Gastroesophageal sphincter (tissue), 4 donors: ENCODE data around the gene COX19. TPM values are rescaled to one million over a fixed set of nuclear protein-coding genes. Genes with fewer than 3 reads are reported as not detected.

Source experiments
- ATAC-seq: fragments of 150-250 bp; one replicate; pipeline ENCODE4 v1.9.1; 2016; ENCODE audit warnings: mild to moderate bottlenecking, moderate library complexity
- H3K27ac ChIP-seq, 4 donors: fragments of 200-600 bp; sonication (generic) in 3 of 4; 1 replicate in 3 of 4; 2 replicates in 1 of 4; pipeline ENCODE4 v1.5.1; 2016 to 2019
- H3K27me3 ChIP-seq: fragments of 200-600 bp; sonication (generic); one replicate; pipeline ENCODE4 v1.5.1; 2019
- H3K36me3 ChIP-seq, 2 donors: fragments of 200-600 bp; sonication (generic); one replicate each; pipeline ENCODE4 v1.5.1; 2019; ENCODE audit warnings: control low read depth in 1 of 2
- H3K4me1 ChIP-seq, 3 donors: fragments of 200-600 bp; sonication (generic); 1 replicate in 2 of 3; 2 replicates in 1 of 3; pipeline ENCODE4 v1.5.1; 2016 to 2019; ENCODE audit warnings: control low read depth in 2 of 3
- H3K4me3 ChIP-seq, 2 donors: fragments of 200-600 bp; sonication (generic); one replicate each; pipeline ENCODE4 v1.5.1; 2019; ENCODE audit warnings: mild to moderate bottlenecking in 1 of 2, moderate library complexity in 1 of 2
- H3K9me3 ChIP-seq, 3 donors: fragments of 200-600 bp; sonication (generic); one replicate each; pipeline ENCODE4 v1.5.1; 2017 to 2019; ENCODE audit warnings: control low read depth in 2 of 3
- CTCF ChIP-seq, 4 experiments: fragments of 200-600 bp in 2 of 4; fragments of 450-650 bp in 2 of 4; sonication (generic) in 1 of 4; IDR thresholded peaks; one replicate each; pipeline ENCODE4 v1.5.1; 2017 to 2019; ENCODE audit warnings: antibody characterized with exemption in 4 of 4, mild to moderate bottlenecking in 2 of 4, moderate library complexity in 2 of 4
- EP300 ChIP-seq: sonication (generic); formaldehyde crosslinking; IDR thresholded peaks from one replicate; pipeline ENCODE4 v1.6.1; 2017; ENCODE audit warnings: antibody characterized with exemption, mild to moderate bottlenecking
- POLR2A ChIP-seq, 2 donors: fragments of 450-650 bp; IDR thresholded peaks; one replicate each; pipeline ENCODE4 v1.6.1; 2017; ENCODE audit warnings: antibody characterized with exemption in 2 of 2, mild to moderate bottlenecking in 2 of 2, moderate library complexity in 1 of 2
- POLR2AphosphoS5 ChIP-seq: sonication (generic); formaldehyde crosslinking; IDR thresholded peaks from one replicate; pipeline ENCODE4 v1.6.1; 2017; ENCODE audit warnings: antibody characterized with exemption
- WGBS, 2 donors: methylation state at CpG; one replicate each; pipeline ENCODE4 v1.1.5; 2018; ENCODE audit warnings: low coverage in 1 of 2; 5-methylcytosine and 5-hydroxymethylcytosine counted together
- total RNA-seq, 4 donors: library from RNA; depleted of rRNA; stranded (reverse); fragments of >200 nt; gene quantifications; one replicate each; pipeline ENCODE4 v1.1.0, GENCODE V29; 2016

COX19 gene
- total RNA-seq, 4 donors from 2014 or later: 6.0 to 16.7 (median 12.0) TPM

GRCh38 chr7:974172-974571, 1.2 kb downstream of the COX19 start:
- no peak for TF ChIP-seq EP300
- TF ChIP-seq POLR2AphosphoS5: no peak
- ATAC-seq: no peak
- H3K36me3 ChIP-seq: peaks cover 0 to 39% of the 10 kb centered on the region in 2 donors
- no peaks in the 10 kb centered on the region for H3K9me3 ChIP-seq
- H3K27ac ChIP-seq: peak overlapping the region in 2 of 4 donors; percentile 98 to 99
- no peaks in the 10 kb centered on the region for H3K27me3 ChIP-seq
- peaks cover 0 to 57% (median 13%) of the 10 kb centered on the region in 3 donors for H3K4me1 ChIP-seq
- peak overlapping the region; percentile 90 to 100 for H3K4me3 ChIP-seq
- WGBS, 2 donors: 30 to 32% methylated on average over 5 to 7 of the region's 7 CpGs

DNA sequence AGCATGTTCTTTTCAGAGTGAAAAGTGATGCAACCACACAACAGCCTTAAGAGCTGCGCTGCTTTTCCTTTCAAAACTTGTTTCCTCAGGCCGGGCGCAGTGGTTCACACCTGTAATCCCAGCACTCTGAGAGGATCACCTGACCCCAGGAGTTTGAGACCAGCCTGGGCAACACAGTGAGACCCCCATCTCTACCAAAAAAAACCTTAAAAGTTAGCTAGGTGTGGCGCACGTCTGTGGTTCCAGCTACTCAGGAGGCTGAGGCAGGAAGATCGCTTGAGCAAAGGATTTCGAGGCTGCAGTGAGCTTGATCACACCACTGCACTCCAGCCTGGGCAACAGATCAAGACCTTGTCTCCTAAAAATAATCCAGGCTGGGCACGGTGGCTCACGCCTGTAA, 2.0 kb downstream of the COX19 start:
- TF ChIP-seq CTCF (IDR thresholded peaks at IDR 0.05) (no peak), POLR2AphosphoS5 (no peak), EP300 (no peak), POLR2A (IDR thresholded peaks at IDR 0.05) (no peak)
- 83 to 90% methylated on average over 2 to 9 of the region's 9 CpGs for WGBS, 2 donors
- Histone ChIP-seq H3K9me3 (no peaks in the 10 kb centered on the region), H3K27me3 (no peaks in the 10 kb centered on the region), H3K27ac (no peak overlapping the region), H3K36me3 (peaks cover 0 to 48% of the 10 kb centered on the region in 2 donors), H3K4me3 (no peak overlapping the region), H3K4me1 (peaks cover 0 to 57% (median 13%) of the 10 kb centered on the region in 3 donors)
- ATAC-seq: no peak

GRCh38 chr7:972676-973309, 2.6 kb downstream of the COX19 start:
- Histone ChIP-seq H3K4me1 (peaks cover 0 to 57% (median 13%) of the 10 kb centered on the region in 3 donors), H3K27ac (no peak overlapping the region), H3K36me3 (peaks cover 0 to 53% of the 10 kb centered on the region in 2 donors), H3K27me3 (no peaks in the 10 kb centered on the region), H3K4me3 (no peak overlapping the region), H3K9me3 (no peaks in the 10 kb centered on the region)
- WGBS, 2 donors: 72 to 77% methylated on average over 10 of the region's 10 CpGs
- TF ChIP-seq POLR2A (IDR thresholded peaks at IDR 0.05) (no peak), CTCF (IDR thresholded peaks at IDR 0.05) (no peak), EP300 (no peak), POLR2AphosphoS5 (no peak)
- ATAC-seq: no peak

- no peak overlapping the region for H3K4me3 ChIP-seq
- H3K9me3 ChIP-seq: no peaks in the 10 kb centered on the region
- WGBS, 2 donors: 84 to 87% methylated on average over 6 to 7 of the region's 12 CpGs
- H3K27me3 ChIP-seq: no peaks in the 10 kb centered on the region
- peaks cover 0 to 60% of the 10 kb centered on the region in 2 donors for H3K36me3 ChIP-seq
- no peak for ATAC-seq
- no peak overlapping the region for H3K27ac ChIP-seq
- peaks cover 0 to 59% (median 13%) of the 10 kb centered on the region in 3 donors for H3K4me1 ChIP-seq
- TF ChIP-seq POLR2A (IDR thresholded peaks at IDR 0.05) (no peak), CTCF (IDR thresholded peaks at IDR 0.05) (no peak), POLR2AphosphoS5 (no peak), EP300 (no peak)
These were observed 3.2 kb downstream of the COX19 start for GRCh38 chr7:972110-972509.

DNA sequence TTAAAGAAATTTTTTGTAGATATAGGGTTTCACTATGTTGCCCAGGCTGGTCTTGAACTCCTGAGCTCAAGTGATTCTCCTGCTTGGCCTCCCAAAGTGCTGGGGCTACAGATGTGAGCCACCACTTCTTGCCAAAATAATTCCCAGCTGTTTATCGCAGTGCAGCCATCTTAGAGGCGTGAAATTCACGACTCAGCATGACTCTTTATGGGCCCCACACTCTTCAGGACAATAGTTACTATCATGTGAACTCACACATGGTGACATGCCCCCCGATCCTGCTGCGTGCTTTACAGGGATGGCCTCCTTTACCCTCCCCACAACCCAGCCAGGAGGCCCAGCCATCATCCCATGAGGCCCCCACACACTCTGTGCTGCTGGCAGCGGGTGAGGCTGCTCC, 4.6 kb downstream of the COX19 start:
- Histone ChIP-seq H3K27me3 (no peaks in the 10 kb centered on the region), H3K9me3 (no peaks in the 10 kb centered on the region), H3K4me3 (no peak overlapping the region), H3K27ac (no peak overlapping the region), H3K36me3 (peaks cover 0 to 68% of the 10 kb centered on the region in 2 donors), H3K4me1 (peaks cover 0 to 69% (median 11%) of the 10 kb centered on the region in 3 donors)
- no peak for ATAC-seq
- 82 to 100% methylated on average over 1 to 5 of the region's 6 CpGs for WGBS, 2 donors
- TF ChIP-seq POLR2AphosphoS5: no peak
- no peak for TF ChIP-seq POLR2A (IDR thresholded peaks at IDR 0.05)
- no peak for TF ChIP-seq EP300
- TF ChIP-seq CTCF (IDR thresholded peaks at IDR 0.05): no peak
